GM19397 (cell line): Measurements from ENCODE around the gene PADI2.

Experiments
- ATAC-seq: cut with Tn5 transposase; IDR thresholded peaks from one replicate; pipeline ENCODE4 v1.9.1; 2021; ENCODE audit warnings: mild to moderate bottlenecking, moderate library complexity; ENCODE audit not compliant: unreplicated experiment

Gene PADI2

DNA sequence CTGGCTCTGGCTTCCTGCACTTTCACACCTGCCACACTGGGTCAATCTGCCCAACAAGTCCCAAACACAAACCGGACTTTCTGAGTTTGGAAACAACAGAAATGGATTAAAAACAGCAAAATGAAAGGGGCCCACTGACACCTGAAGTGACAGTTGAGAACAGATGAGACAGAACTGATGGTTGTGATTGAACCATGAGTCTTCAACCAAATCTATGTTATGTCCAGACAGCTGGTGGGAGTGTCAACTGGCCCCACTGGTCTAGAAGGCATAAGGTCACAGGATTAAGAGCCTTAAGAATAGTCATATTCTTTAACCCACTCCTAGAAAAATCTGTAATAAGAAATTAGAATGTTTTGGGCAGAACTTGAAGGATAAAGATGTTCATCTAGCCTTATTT, 94.5 kb downstream of the PADI2 start:
- no peak for ATAC-seq

DNA sequence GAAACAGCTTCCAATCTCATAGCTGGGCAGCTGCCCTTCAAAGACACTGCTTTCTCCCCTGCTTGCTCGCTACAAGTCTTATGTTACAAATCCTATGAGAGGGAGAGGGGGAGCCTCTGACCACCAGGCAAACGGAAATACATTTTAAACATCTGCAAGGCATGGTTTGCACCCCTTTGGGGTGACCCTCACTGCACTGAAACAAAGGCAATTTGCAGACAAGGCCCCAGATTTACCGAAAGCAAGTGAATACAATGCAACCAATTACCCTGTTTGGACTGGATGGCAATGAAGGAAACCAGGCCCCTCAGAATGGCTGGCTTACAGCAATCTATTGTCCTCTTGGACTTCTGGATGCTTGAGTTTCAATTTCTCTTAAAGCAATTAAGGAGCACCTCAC, 95.7 kb downstream of the PADI2 start:
- ATAC-seq: no peak

DNA sequence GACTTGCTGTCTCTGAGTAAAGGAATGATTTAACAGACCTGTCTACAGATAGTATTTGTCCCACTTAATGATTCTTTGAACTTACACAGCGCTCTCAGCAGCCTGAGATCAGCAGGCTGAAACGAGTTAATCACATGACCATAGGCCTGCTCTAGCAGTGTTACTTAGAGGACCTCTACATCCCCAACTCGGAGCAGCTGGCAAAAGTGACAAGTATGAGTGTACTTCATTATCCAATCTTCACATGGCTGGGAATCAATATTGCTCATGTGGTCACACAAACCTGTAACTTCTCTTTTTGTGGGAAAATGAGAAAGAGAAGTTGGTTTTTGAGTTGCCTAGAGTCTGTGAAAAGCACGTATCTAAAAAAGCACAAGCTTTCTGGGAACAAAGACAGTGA, 96.1 kb downstream of the PADI2 start:
- no peak for ATAC-seq

DNA sequence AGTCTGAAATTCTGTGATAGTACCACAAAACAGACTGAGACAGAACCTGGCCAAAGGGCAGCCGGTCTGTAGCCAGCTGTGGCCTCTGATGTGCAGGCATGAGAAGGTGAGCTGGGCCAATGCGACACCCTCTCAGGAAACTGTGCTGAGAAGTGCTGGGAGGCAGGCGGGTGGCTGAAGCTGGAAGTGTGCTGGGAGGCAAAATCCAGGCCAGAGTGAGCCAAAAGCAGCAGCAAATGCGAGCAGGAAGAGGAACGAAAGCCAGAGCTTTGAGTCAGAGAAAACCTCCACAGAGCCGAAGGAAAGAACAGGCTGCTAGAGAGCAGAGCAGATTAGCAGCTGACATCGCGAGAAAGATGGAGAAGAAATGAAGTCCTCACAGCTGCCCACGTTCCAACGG, 97.4 kb downstream of the PADI2 start:
- ATAC-seq: no peak

DNA sequence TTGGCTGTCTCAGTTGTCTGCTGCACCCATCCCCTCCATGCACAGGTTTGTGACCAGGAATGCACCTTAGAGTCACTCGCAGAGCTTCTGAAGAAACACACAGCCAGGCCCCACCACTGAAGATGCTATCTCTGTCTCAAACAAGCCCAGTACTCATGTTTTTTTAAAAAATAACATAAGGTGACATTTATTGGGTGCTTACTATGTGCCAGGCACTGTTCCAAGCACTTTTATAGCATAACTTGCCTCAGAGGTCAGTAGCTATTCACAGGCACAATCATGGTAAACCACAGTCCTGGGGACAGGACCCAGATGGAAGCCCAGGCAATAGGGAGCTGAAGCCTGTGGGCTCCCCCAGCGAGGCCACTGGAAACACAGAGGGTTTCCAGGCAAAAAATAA, 98.7 kb downstream of the PADI2 start:
- ATAC-seq: no peak

DNA sequence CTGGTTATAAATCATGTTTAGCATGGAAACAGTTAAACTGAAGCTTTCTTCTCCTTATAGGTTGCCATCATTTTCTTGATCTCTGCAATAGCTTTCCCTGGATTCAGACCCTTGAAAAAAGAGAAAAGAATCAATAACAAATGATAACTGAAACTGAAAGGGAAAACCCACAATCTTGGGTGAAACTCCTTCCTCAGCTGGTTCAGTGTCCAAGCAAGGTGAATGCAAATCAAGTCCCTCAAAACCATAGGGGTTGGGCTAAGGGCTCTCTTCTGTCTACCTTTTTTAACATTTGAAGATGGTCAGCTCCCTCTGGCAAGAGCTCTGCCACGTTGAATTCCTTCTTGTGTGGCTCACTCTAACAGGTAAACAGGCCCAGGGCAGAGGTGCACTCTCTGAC, 100.4 kb downstream of the PADI2 start:
- ATAC-seq: no peak

DNA sequence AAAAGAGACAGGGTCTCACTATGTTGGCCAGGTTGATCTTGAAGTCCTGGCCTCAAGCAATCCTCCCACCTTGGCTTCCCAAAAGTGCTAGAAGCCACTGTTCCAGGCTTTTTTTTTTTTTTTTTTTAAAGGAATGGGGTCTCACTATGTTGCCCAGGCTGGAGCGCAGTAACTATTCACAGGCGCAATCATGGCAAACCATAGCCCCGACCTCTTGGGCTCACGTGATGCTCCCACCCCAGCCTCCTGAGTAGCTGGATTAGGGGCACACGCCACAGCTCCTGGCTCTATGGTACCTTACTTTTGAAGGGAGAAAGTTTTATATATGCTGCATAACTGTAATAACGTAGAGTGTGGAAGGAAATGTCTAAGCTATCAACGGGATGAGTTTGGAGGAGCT, 101.8 kb downstream of the PADI2 start:
- ATAC-seq: no peak
